IMR-90 (cell line): ENCODE measurements around the gene SVEP1. TPM values are rescaled to one million over a fixed set of nuclear protein-coding genes. Genes with fewer than 3 reads are reported as not detected.

Experiments used
- ATAC-seq: fragments of 200-7000 bp; cut with Tn5 transposase; 2 replicates; pipeline ENCODE4 v1.9.1; 2020; ENCODE audit warnings: low read depth, mild to moderate bottlenecking, moderate library complexity
- BruUV-seq: library from RNA; stranded (reverse); fragments of 400-500 nt; replicated peaks from 2 replicates; lab custom pipeline; 2021; lab: Mats Ljungman, UMichigan
- CTCF ChIA-PET: fragments of 300-600 bp; formaldehyde crosslinking; extraction: SDS; loops from one replicate; lab custom pipeline; 2021; ENCODE audit warnings: antibody characterized with exemption; lab: Yijun Ruan, JAX
- POLR2A ChIA-PET: fragments of 300-600 bp; sonication (Branson Sonifier 250); formaldehyde crosslinking; loops from one replicate; lab custom pipeline; 2022; ENCODE audit warnings: antibody characterized with exemption; ENCODE audit not compliant: unreplicated experiment; lab: Charles Lee
- DNase-seq: peaks from one replicate; pipeline ENCODE4 v3.0.0; 2013
- H2AFZ ChIP-seq: replicated peaks from 2 replicates; pipeline ENCODE3; 2013; ENCODE audit warnings: low read length, mild to moderate bottlenecking; ENCODE audit not compliant: poor library complexity
- H2AK5ac ChIP-seq: 2 replicates; pipeline ENCODE4 v1.6.1; 2013; ENCODE audit warnings: low read depth, low read length, inconsistent platforms
- H2AK9ac ChIP-seq: replicated peaks from 2 replicates; pipeline ENCODE3; 2013; ENCODE audit warnings: mild to moderate bottlenecking, low read depth, low read length, moderate library complexity; ENCODE audit not compliant: poor library complexity
- H2BK120ac ChIP-seq: 2 replicates; pipeline ENCODE4 v1.6.1; 2013; ENCODE audit warnings: low read depth, low read length, inconsistent platforms
- H2BK15ac ChIP-seq: 3 replicates; pipeline ENCODE4 v1.6.1; 2013; ENCODE audit warnings: low read depth, low read length, inconsistent platforms
- H2BK20ac ChIP-seq: 2 replicates; pipeline ENCODE4 v1.6.1; 2013; ENCODE audit warnings: low read depth, mild to moderate bottlenecking, inconsistent platforms, low read length, moderate library complexity
- H2BK5ac ChIP-seq: 2 replicates; pipeline ENCODE4 v1.6.1; 2013; ENCODE audit warnings: mild to moderate bottlenecking, low read depth, low read length, inconsistent platforms; ENCODE audit not compliant: poor library complexity, severe bottlenecking
- H3K14ac ChIP-seq: replicated peaks from 2 replicates; pipeline ENCODE4 v1.6.1; 2013; ENCODE audit warnings: low read depth, low read length, inconsistent platforms
- H3K18ac ChIP-seq: 2 replicates; pipeline ENCODE4 v1.6.1; 2013; ENCODE audit warnings: low read depth, low read length, control low read depth
- H3K23ac ChIP-seq: 2 replicates; pipeline ENCODE4 v1.6.1; 2013; ENCODE audit warnings: low read depth, low read length, inconsistent platforms
- H3K27ac ChIP-seq: 2 replicates; pipeline ENCODE4 v1.5.1; 2013; ENCODE audit warnings: mild to moderate bottlenecking, control low read depth, low read length; ENCODE audit not compliant: insufficient read depth
- H3K27me3 ChIP-seq: 2 replicates; pipeline ENCODE4 v1.6.1; 2013; ENCODE audit warnings: low read length; ENCODE audit not compliant: control insufficient read depth, insufficient read depth
- H3K36me3 ChIP-seq: 2 replicates; pipeline ENCODE4 v1.6.1; 2013; ENCODE audit warnings: low read length, mixed read lengths; ENCODE audit not compliant: control insufficient read depth, insufficient read depth
- H3K4ac ChIP-seq: 2 replicates; pipeline ENCODE4 v1.6.1; 2013; ENCODE audit warnings: low read depth, low read length, inconsistent platforms
- H3K4me1 ChIP-seq: 2 replicates; pipeline ENCODE4 v1.6.1; 2013; ENCODE audit warnings: low read length, mixed read lengths; ENCODE audit not compliant: control insufficient read depth, insufficient read depth
- H3K4me2 ChIP-seq: 2 replicates; pipeline ENCODE4 v1.6.1; 2013; ENCODE audit warnings: low read depth, mild to moderate bottlenecking, control low read depth, low read length, moderate library complexity
- H3K4me3 ChIP-seq: 2 replicates; pipeline ENCODE4 v1.5.1; 2013; ENCODE audit warnings: low read depth, mild to moderate bottlenecking, control low read depth, low read length, moderate library complexity; ENCODE audit not compliant: insufficient read depth
- H3K56ac ChIP-seq: 2 replicates; pipeline ENCODE4 v1.6.1; 2013; ENCODE audit warnings: low read length, inconsistent platforms; ENCODE audit not compliant: insufficient read depth; ENCODE audit errors: extremely low read depth
- H3K79me1 ChIP-seq, 2 experiments: 2 replicates each; pipeline ENCODE4 v1.6.1; 2013; ENCODE audit warnings: low read length in 2 of 2, inconsistent platforms in 1 of 2, low read depth in 1 of 2
- H3K9ac ChIP-seq: 2 replicates; pipeline ENCODE4 v1.6.1; 2013; ENCODE audit warnings: low read depth, low read length, control low read depth
- H3K9me1 ChIP-seq: 2 replicates; pipeline ENCODE4 v1.6.1; 2013; ENCODE audit warnings: low read length, inconsistent platforms; ENCODE audit not compliant: insufficient read depth
- H3K9me3 ChIP-seq: 2 replicates; pipeline ENCODE4 v1.6.1; 2013; ENCODE audit warnings: low read length; ENCODE audit not compliant: control insufficient read depth, insufficient read depth
- H4K20me1 ChIP-seq: 2 replicates; pipeline ENCODE4 v1.6.1; 2013; ENCODE audit warnings: low read length, inconsistent platforms; ENCODE audit not compliant: insufficient read depth
- H4K5ac ChIP-seq: 2 replicates; pipeline ENCODE4 v1.6.1; 2013; ENCODE audit warnings: mild to moderate bottlenecking, low read depth, low read length, control low read depth
- H4K8ac ChIP-seq, 2 experiments: 2 replicates each; pipeline ENCODE4 v1.6.1; 2013; ENCODE audit warnings: low read depth in 2 of 2, low read length in 2 of 2, control low read depth in 1 of 2, inconsistent platforms in 1 of 2
- H4K91ac ChIP-seq: 2 replicates; pipeline ENCODE4 v1.6.1; 2013; ENCODE audit warnings: low read depth, low read length, inconsistent platforms; ENCODE audit not compliant: insufficient read depth
- BHLHE40 ChIP-seq: fragments of 150-350 bp; IDR thresholded peaks from 2 replicates; pipeline ENCODE4 v1.6.1; 2016; ENCODE audit warnings: mild to moderate bottlenecking, low read depth, low read length
- CEBPB ChIP-seq: IDR thresholded peaks from 2 replicates; pipeline ENCODE4 v1.6.1; 2012; ENCODE audit warnings: low read depth, low read length, improper control_type of control experiment
- CTCF ChIP-seq: conservative IDR thresholded peaks from 2 replicates; pipeline ENCODE4 v1.5.1; 2012; ENCODE audit warnings: mild to moderate bottlenecking, low read depth, low read length, improper control_type of control experiment
- ELK1 ChIP-seq: fragments of 150-350 bp; IDR thresholded peaks from 2 replicates; pipeline ENCODE4 v1.6.1; 2016; ENCODE audit warnings: low read depth, mild to moderate bottlenecking, low read length, moderate library complexity, borderline replicate concordance
- FOS ChIP-seq: fragments of 150-350 bp; IDR thresholded peaks from 2 replicates; pipeline ENCODE4 v1.6.1; 2016; ENCODE audit warnings: low read depth, low read length
- MAFK ChIP-seq: IDR thresholded peaks from 2 replicates; pipeline ENCODE4 v1.6.1; 2012; ENCODE audit warnings: low read depth, low read length, improper control_type of control experiment
- MAZ ChIP-seq: IDR thresholded peaks from 2 replicates; pipeline ENCODE4 v1.6.1; 2012; ENCODE audit warnings: low read depth, mild to moderate bottlenecking, low read length, improper control_type of control experiment, moderate library complexity, borderline replicate concordance
- MXI1 ChIP-seq: IDR thresholded peaks from 2 replicates; pipeline ENCODE4 v1.6.1; 2012; ENCODE audit warnings: low read depth, mild to moderate bottlenecking, low read length, moderate library complexity, borderline replicate concordance
- RAD21 ChIP-seq: IDR thresholded peaks from 2 replicates; pipeline ENCODE4 v1.6.1; 2012; ENCODE audit warnings: low read length, improper control_type of control experiment
- RFX5 ChIP-seq: IDR thresholded peaks from 2 replicates; pipeline ENCODE4 v1.8.0; 2012; ENCODE audit warnings: low read depth, mild to moderate bottlenecking, low read length, moderate library complexity
- SMC3 ChIP-seq: fragments of 150-350 bp; IDR thresholded peaks from 2 replicates; pipeline ENCODE4 v1.6.1; 2016; ENCODE audit warnings: low read depth, mild to moderate bottlenecking, antibody characterized with exemption, low read length, moderate library complexity
- WGBS, 2 experiments: methylation state at CpG; one replicate each; pipeline versions ENCODE4 v1.1.5 to v1.1.7; 2013; ENCODE audit warnings: missing lambda C conversion rate in 2 of 2; ENCODE audit not compliant: insufficient read length in 1 of 2; ENCODE audit errors: extremely low coverage in 2 of 2; 5-methylcytosine and 5-hydroxymethylcytosine counted together
- dilution Hi-C: fragments of 300-500 bp; cut with HindIII; formaldehyde crosslinking; loops from one replicate; pipeline ENCODE4 v1.14.3; 2018; ENCODE audit warnings: low sequenced_read_pairs; ENCODE audit not compliant: unreplicated experiment
- in situ Hi-C: fragments of 300-500 bp; cut with MboI; formaldehyde crosslinking; loops from 3 replicates; pipeline ENCODE4 v1.14.3; 2019; ENCODE audit warnings: low sequenced_read_pairs, inconsistent platforms, mixed read lengths
- intact Hi-C: fragments of 100-400 bp; cut with micrococcal nuclease; formaldehyde crosslinking; loops from 2 replicates; pipeline ENCODE4 v1.10.0; 2022
- polyA plus RNA-seq, 3 experiments: library from polyadenylated mRNA; depleted of rRNA; stranded (reverse); fragments of >200 nt; gene quantifications; 2 replicates each; pipeline ENCODE4 v1.2.3, GENCODE V29; 2012; ENCODE audit warnings: low replicate concordance in 1 of 3
- total RNA-seq: library from RNA; depleted of rRNA; stranded (reverse); fragments of >200 nt; gene quantifications from 2 replicates; pipeline ENCODE4 v1.2.3, GENCODE V29; 2012

The SVEP1 gene
- total and polyA plus RNA-seq, 2 of the 4 experiments (the other 2 are of a cell fraction): 4.8 to 16.7 TPM

- BruUV-seq: no TSS peak
- peak; percentile 71 for DNase-seq
- H3K4me3 ChIP-seq: no peak overlapping the region
- peak overlapping the region; percentile 53 for H3K4ac ChIP-seq
- H4K5ac ChIP-seq: peak overlapping the region; percentile 70
- H4K8ac ChIP-seq: peak overlapping the region in 1 of 2 experiments; percentile 74; a peak in 2 of 4 replicates
- H2BK20ac ChIP-seq: peak overlapping the region; percentile 58
- peak overlapping the region; percentile 67 for H4K91ac ChIP-seq
- in situ Hi-C loops (no loop called here), intact Hi-C loops (no loop called here), dilution Hi-C loops (no loop called here)
- peak overlapping the region; percentile 90 for H2BK120ac ChIP-seq
- H3K18ac ChIP-seq: peak overlapping the region; percentile 56
- peak overlapping the region; percentile 46 for H2AK5ac ChIP-seq
- no peak overlapping the region for H2AK9ac ChIP-seq
- H3K4me2 ChIP-seq: peak overlapping the region; percentile 37; the same call in 1 of the 2 replicates
- ATAC-seq: peak; percentile 10; the same call in 1 of the 2 replicates
- TF ChIP-seq RAD21 (peak; percentile 60), CTCF (peak; percentile 51; the same call in 1 of the 2 replicates), BHLHE40 (no peak), RFX5 (no peak), MAZ (no peak), MAFK (no peak), SMC3 (peak; percentile 33; the same call in 1 of the 2 replicates), ELK1 (no peak), MXI1 (no peak), FOS (no peak), CEBPB (no peak)
- no peak overlapping the region for H3K9ac ChIP-seq
- H4K20me1 ChIP-seq: no peaks in the 10 kb centered on the region
- H3K27ac ChIP-seq: no peak overlapping the region
- POLR2A ChIA-PET: interaction anchor here (0.7 kb wide), 1 partner anchor 45 kb away, joined by 4 read pairs; no protein-coding TSS in a partner anchor
- H3K23ac ChIP-seq: 0 out of 2 replicates have a peak overlapping the region, but pooled peaks have one; percentile 25
- no peaks in the 10 kb centered on the region for H3K9me3 ChIP-seq
- H3K36me3 ChIP-seq: no peaks in the 10 kb centered on the region
- H3K9me1 ChIP-seq: peaks cover 7% of the 10 kb centered on the region
- CTCF ChIA-PET: interaction anchor here (0.6 kb wide), 1 partner anchor 20 kb away, joined by 3 read pairs; no protein-coding TSS in a partner anchor
- peak overlapping the region; percentile 78 for H3K14ac ChIP-seq
- peaks cover 3 to 9% of the 10 kb centered on the region in 2 experiments; a peak in 2 of 4 replicates for H3K79me1 ChIP-seq
- H2AFZ ChIP-seq: peak overlapping the region; percentile 24
- H2BK5ac ChIP-seq: peak overlapping the region; percentile 46
- no peak overlapping the region for H3K56ac ChIP-seq
- peak overlapping the region; percentile 52; the same call in 2 of the 3 replicates for H2BK15ac ChIP-seq
- 63% methylated on average over 1 of the region's 4 CpGs; no CpG with 5 or more reads in 1 of the 2 experiments for WGBS, 2 experiments
- H3K27me3 ChIP-seq: no peaks in the 10 kb centered on the region
- peaks cover 10% of the 10 kb centered on the region for H3K4me1 ChIP-seq
Observed at GRCh38 chr9:110583237-110583636, 3.7 kb upstream of the SVEP1 start.
